ENCODE data around the gene TNNT2. TPM values are rescaled to one million over a fixed set of nuclear protein-coding genes. Genes with fewer than 3 reads are reported as not detected.

Gene TNNT2
- total and polyA plus RNA-seq, 2 of the 8 experiments (the other 6 are each of a cell fraction or from before 2014, with no cell fraction given) = 3.1 to 21.0 TPM

- H3K36me3 ChIP-seq (ENCODE audit: control insufficient read depth in 2 of 4, insufficient read depth in 4 of 4, low read length in 3 of 4) = no peaks in the 10 kb centered on the region
- H2BK12ac ChIP-seq (ENCODE audit: low read depth, low read length) = no peak overlapping the region
- H3K27me3 ChIP-seq (replicated peaks in 1 of 4; ENCODE audit: control insufficient read depth in 3 of 4, extremely low read depth in 1 of 4, insufficient read depth in 3 of 4, low read length in 3 of 4) = no peaks in the 10 kb centered on the region; a peak in 1 of 7 replicates
- no peaks in the 10 kb centered on the region for H4K20me1 ChIP-seq (replicated peaks in 1 of 2; ENCODE audit: control insufficient read depth in 1 of 2, insufficient read depth in 2 of 2, low read length in 2 of 2)
- no peak overlapping the region for H2AK5ac ChIP-seq (ENCODE audit: low read depth, low read length)
- ChIA-PET CTCF (ENCODE audit: partially characterized antibody) (interaction anchor here (0.5 to 14.7 kb wide), 38 partner anchors 7 to 964 kb away, joined by 3 to 371 read pairs (median 5); partner anchors contain the start of genes LAD1, TNNI1 and TNNT2), POLR2A (ENCODE audit: partially characterized antibody) (interaction anchor here (1.1 to 4.9 kb wide), 6 partner anchors 8 to 29 kb away, joined by 3 to 18 read pairs (median 4); partner anchors contain the start of gene LAD1)
- H4K8ac ChIP-seq (ENCODE audit: extremely low read depth, insufficient read depth, low read length) = peak overlapping the region; percentile 75; the same call in 1 of the 2 replicates
- peak; percentile 80 to 98 for DNase-seq (ENCODE audit: low read depth in 1 of 2, low spot score in 2 of 2)
- H3K14ac ChIP-seq (ENCODE audit: insufficient read length) = no peak overlapping the region
- peak overlapping the region; percentile 24; the same call in 1 of the 2 replicates for H2BK5ac ChIP-seq (ENCODE audit: low read depth, low read length)
- no peak overlapping the region for H3K27ac ChIP-seq (ENCODE audit: low read depth, low read length)
- no peak overlapping the region for H3K4me3 ChIP-seq (ENCODE audit: extremely low read depth in 1 of 4, insufficient read depth in 2 of 4, low read depth in 3 of 4, low read length in 4 of 4)
- H2BK15ac ChIP-seq (ENCODE audit: low read length) = no peak overlapping the region
- no peak overlapping the region for H3K9ac ChIP-seq (replicated peaks in 1 of 4; ENCODE audit: extremely low read depth in 1 of 4, low read depth in 3 of 4, low read length in 3 of 4)
- no peak overlapping the region for H3K23ac ChIP-seq (ENCODE audit: insufficient read length)
- 0 out of 2 replicates have a peak overlapping the region, but pooled peaks have one; percentile 32 for H2BK20ac ChIP-seq (ENCODE audit: low read length)
- 37% methylated on average over 10 of the region's 11 CpGs; no CpG with 5 or more reads in 1 of the 2 experiments for WGBS, 2 experiments (ENCODE audit: extremely low coverage in 1 of 2, insufficient coverage in 1 of 2, insufficient read length in 1 of 2, insufficient replicate concordance in 2 of 2, low coverage in 1 of 2, low lambda C conversion rate in 2 of 2, missing lambda C conversion rate in 1 of 2)
- H4K5ac ChIP-seq (ENCODE audit: insufficient read length, low read depth, low read length) = no peak overlapping the region
- no peak overlapping the region for H3K4ac ChIP-seq (replicated peaks; ENCODE audit: insufficient read length, low read depth, low read length)
- H3K4me1 ChIP-seq (replicated peaks in 1 of 4; ENCODE audit: control insufficient read depth in 3 of 4, insufficient read depth in 4 of 4, low read length in 3 of 4) = peaks cover 0 to 5% (median 0%) of the 10 kb centered on the region in 4 experiments; a peak in 2 of 7 replicates
- H3K23me2 ChIP-seq (ENCODE audit: low read depth, low read length) = no peaks in the 10 kb centered on the region
- no peak overlapping the region for H4K91ac ChIP-seq (replicated peaks; ENCODE audit: insufficient read length, low read length)
- H3K79me1 ChIP-seq (ENCODE audit: low read depth, low read length) = no peaks in the 10 kb centered on the region
- no peak overlapping the region for H3K4me2 ChIP-seq (ENCODE audit: insufficient read depth in 1 of 2, low read depth in 2 of 2, low read length in 2 of 2)
- H3K9me3 ChIP-seq (ENCODE audit: insufficient read depth in 2 of 2, low read depth in 1 of 2, low read length in 1 of 2) = no peaks in the 10 kb centered on the region
- H3K79me2 ChIP-seq (ENCODE audit: control insufficient read depth in 1 of 2, insufficient read depth in 2 of 2, low read length in 2 of 2) = no peaks in the 10 kb centered on the region
- FAIRE-seq = peak; percentile 28
- TF ChIP-seq GABPA (IDR thresholded peaks at IDR 0.05; ENCODE audit: borderline replicate concordance, insufficient read depth, low read length) = peak; percentile 30; the same call in 1 of the 2 replicates
- no peak for TF ChIP-seq BCL11A (IDR thresholded peaks at IDR 0.05; ENCODE audit: low read depth in 2 of 2, low read length in 2 of 2)
- peak; percentile 91 to 99 (median 99) for TF ChIP-seq CTCF (IDR thresholded peaks at IDR 0.05; ENCODE audit: control extremely low read depth in 1 of 3, insufficient read depth in 1 of 3, low read depth in 1 of 3, low read length in 3 of 3)
- no peak for TF ChIP-seq E2F6 (IDR thresholded peaks at IDR 0.05)
- peak; percentile 81 to 82 for TF ChIP-seq RAD21 (IDR thresholded peaks at IDR 0.05 in 1 of 2, conservative IDR thresholded peaks at IDR 0.05 in 1 of 2; ENCODE audit: low read depth in 2 of 2, low read length in 2 of 2)
- TF ChIP-seq CHD1 (IDR thresholded peaks at IDR 0.05; ENCODE audit: low read depth, low read length) = no peak
- TF ChIP-seq CHD2 (IDR thresholded peaks at IDR 0.05; ENCODE audit: low read length) = no peak
- H3K18ac ChIP-seq (ENCODE audit: extremely low read depth, low read length) = peak overlapping the region; percentile 48; the same call in 1 of the 2 replicates
- no peak overlapping the region for H3K56ac ChIP-seq (replicated peaks; ENCODE audit: insufficient read length, low read depth, low read length)
- H2AFZ ChIP-seq (ENCODE audit: low read length) = no peak overlapping the region
- H2BK120ac ChIP-seq (replicated peaks; ENCODE audit: low read depth, low read length) = no peak overlapping the region
Observed at GRCh38 chr1:201408176-201408833, 30.8 kb upstream of the TNNT2 start.

Measured in H1 (cell line).